HuH-7.5 (cell line): ENCODE data around the gene SVOPL.

Experiments used
- DNase-seq: peaks from one replicate; pipeline ENCODE4 v3.0.0; 2011; ENCODE audit warnings: low spot score

The SVOPL gene

DNA sequence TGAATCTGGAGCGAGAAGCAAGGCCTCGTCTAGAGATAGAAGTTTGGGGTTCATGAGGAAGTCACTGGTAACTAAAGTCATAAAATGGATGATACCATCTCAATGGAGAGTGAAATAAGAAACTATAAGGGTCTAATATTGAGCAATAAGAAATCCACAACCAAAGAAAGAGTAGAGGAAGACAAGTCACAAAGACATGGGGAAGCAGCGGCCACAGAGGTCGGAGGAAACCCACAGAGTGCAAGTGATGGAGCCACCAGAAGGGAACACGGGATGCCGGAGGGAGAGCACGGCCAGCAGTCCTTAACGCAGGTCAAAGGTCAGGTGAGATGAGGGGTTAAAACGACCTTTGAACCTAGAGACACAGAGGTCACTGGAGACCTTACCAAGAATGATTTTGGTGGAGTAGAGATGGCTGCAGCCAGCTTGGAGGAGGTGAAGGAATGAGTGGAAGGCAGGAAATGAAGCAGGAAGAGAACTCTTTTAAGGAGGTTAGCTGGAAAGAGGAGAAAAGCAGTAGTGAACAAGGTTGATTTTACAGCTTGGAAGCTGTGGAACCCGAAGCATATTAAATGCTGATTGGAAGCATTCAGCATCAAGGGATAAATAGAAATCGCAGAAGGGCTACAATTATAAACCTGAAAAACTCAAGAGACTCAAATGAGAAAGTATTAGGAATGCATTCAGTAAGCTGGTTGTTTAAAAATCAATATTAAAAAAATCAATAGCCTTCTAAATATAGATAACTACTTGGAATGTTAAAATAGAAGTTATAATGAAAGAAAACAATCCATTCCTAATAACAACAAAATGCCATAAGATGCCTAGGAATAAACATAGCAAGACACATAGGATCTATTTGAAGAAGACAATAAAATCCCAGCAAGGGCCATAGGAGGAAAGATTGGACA lies 93.7 kb downstream of the SVOPL start:
- no peak for DNase-seq

GRCh38 chr7:138606236-138606635 lies 94.9 kb downstream of the SVOPL start:
- no peak for DNase-seq

- DNase-seq, result no peak
Observed at GRCh38 chr7:138603549-138604318, 97.4 kb downstream of the SVOPL start.

DNA sequence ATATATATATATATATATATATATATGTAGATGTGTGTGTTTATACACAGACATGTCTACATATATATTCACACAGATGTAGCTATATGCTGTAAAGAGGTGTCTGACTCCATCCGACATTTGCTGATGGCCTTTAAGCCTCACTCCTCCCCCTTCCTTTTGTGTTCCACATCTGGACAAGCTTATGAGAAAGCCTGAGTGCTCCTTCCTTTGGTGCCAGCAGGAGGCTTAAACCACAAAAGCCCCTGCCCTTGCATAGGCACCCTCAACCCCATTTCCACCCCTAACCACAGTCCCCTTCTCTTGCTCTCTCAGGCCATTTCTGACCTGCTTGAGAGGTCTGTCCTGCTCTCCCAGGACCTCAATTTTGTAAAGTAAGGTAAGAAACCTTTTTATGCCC lies 98.7 kb downstream of the SVOPL start:
- DNase-seq, result no peak

- no peak for DNase-seq
Observed at GRCh38 chr7:138595454-138595853, 105.7 kb downstream of the SVOPL start.

DNA sequence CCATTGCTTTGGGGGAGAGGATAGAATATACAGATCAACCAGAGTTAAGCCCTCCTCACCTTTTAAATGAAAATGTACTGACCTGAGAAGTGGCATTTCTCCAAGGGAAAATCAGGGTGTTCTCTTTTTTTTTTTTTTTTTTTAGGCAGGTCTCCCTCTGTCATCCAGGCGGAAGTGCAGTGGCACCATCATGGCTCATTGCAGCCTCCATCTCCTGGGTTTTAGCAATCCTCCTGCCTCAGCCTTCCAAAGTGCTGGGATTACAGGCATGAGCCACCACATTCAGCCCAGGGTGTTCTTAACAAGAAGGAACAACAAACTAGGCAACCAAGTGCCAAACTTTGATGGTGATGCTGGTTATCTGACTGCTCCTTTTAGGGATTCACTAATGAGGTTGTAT lies 111.0 kb downstream of the SVOPL start:
- DNase-seq, result no peak

- DNase-seq, result no peak
Observed at GRCh38 chr7:138588986-138589385, 112.2 kb downstream of the SVOPL start.

- no peak for DNase-seq
Observed at GRCh38 chr7:138587485-138587884, 113.7 kb downstream of the SVOPL start.

DNA sequence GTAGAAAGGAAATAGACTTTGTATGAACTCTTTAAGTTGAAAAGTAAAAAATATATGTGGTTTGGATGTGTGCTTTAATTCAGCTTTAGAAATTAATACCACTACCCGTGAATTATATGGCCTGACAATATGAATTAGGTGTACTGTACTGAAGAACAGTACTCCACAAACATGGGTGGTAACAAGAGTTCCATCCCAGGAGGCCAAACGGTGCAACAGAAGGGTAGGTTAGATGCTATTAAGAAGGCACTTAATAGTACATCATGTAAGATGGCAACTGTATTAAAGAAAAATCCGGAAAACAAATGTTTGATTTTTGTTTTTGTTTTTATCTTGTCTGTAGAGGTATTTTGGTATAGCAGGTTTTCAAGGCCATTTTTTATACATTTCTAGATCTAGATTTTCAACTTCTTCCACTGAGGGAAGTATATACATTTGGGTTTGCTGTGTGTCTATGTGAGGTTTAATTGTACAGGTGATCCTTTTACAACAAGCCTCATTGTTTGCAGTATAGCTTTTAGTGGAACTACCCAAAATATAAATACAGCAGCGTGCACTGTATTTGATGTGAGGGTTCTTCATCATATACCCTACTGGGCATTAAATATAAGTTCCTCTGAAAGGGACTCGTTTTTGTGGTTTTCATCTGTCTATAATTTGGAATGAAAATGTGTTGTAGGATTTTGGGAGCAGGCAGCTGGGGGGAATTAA lies 115.7 kb downstream of the SVOPL start:
- DNase-seq, result no peak

DNA sequence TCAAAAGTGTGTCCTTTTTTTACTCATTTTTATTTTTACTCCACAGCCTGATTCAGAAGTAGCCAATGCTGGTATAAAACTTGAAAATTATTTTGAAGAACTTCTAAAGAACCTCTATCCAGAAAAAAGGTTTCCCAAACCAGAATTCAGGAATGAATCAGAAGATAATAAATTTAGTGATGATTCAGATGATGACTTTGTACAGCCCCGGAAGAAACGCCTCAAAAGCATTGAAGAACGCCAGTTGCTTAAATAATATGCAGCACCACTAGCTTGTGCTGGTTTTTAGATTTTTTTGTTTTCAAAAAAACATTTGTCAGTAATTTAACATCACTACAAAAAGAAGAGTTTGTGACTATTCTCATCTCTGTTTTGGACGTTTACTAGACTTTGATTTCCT lies 116.5 kb downstream of the SVOPL start:
- no peak for DNase-seq

- no peak for DNase-seq
Observed at GRCh38 chr7:138584283-138584682, 116.9 kb downstream of the SVOPL start.

DNA sequence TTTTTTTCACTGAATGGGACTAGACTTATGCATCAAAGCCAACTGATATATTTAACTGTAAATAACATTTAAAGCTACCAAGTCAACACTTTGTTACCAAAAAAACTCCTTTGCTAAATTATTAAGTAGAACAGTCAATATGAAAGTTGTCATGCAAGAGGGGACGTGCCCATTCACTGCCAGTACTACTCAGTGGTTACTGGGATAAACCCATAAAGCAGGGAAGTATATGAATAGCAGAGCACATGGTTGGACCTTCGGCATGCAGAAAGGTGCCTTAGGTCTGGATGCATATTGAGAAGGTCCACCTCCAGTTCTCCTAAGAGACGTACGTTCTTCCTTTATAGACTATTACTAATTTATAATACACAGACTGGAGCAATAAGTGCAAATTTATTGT lies 120.1 kb downstream of the SVOPL start:
- no peak for DNase-seq

- DNase-seq, result no peak
Observed at GRCh38 chr7:138579671-138580070, 121.5 kb downstream of the SVOPL start.

DNA sequence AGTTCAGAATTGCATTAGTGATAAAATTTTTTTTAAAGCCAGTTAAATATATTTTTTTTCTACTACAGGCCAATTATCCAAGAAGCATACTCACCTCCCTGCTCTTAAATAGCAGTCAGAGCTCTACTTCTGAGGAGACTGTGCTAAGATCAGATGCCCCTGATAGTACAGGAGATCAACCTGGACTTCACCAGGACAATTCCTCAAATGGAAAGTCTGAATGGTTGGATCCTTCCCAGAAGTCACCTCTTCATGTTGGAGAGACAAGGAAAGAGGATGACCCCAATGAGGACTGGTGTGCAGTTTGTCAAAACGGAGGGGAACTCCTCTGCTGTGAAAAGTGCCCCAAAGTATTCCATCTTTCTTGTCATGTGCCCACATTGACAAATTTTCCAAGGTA lies 122.0 kb downstream of the SVOPL start:
- no peak for DNase-seq

- DNase-seq, result no peak
Observed at GRCh38 chr7:138575897-138576428, 125.2 kb downstream of the SVOPL start.

DNA sequence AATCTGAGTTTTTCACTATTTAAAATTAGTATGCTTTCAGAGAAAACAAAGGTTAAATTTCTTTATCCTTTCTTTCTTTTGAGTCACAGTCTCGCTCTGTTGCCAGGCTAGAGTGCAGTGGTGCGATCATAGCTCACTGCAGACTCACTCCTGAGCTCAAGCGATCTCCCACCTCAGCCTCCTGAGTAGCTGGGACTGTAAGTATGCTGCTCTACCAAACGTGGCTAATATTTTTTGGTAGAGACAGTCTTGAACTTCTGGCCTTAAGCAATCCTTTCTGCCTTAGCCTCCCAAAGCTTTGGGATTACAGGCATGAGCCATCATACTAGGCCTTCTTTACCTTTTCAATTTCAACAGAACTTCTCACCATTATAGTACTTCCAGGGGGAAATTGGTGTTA lies 127.4 kb downstream of the SVOPL start:
- DNase-seq, result no peak

DNA sequence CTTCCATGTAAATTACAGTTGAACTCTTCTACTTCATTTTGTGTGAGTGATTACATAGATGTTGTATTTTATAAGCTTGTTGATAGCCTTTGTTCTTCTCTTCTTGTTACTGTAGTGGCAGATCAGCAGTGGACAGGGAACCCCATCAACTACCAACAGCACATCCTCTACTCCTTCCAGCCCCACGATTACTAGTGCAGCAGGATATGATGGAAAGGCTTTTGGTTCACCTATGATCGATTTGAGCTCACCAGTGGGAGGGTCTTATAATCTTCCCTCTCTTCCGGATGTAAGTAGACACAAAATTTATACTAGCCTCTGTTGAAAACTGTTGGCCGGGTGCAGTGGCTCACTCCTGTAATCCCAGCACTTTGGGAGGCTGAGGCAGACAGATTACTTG lies 130.4 kb downstream of the SVOPL start:
- DNase-seq, result no peak

DNA sequence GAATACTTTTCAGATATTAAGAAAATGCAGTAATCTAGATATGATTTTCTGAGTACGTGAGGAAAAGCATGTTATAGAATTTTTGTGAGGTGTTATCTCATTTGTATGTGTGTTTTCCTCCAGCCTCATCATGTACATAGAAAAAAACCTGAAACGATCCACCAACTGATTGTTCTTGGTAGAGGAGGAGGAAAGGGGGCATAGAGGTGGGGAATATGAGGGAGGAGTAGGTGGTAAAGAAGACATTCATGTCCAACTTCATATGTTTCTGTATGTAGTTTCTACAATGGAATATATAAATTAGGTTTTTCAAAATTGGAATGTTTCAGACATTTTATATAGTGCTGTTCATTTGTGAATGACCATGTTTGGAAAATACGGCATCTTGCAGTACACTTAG lies 131.7 kb downstream of the SVOPL start:
- no peak for DNase-seq

GRCh38 chr7:138568655-138569054 lies 132.5 kb downstream of the SVOPL start:
- DNase-seq, result no peak

GRCh38 chr7:138565451-138566114 lies 135.6 kb downstream of the SVOPL start:
- no peak for DNase-seq

DNA sequence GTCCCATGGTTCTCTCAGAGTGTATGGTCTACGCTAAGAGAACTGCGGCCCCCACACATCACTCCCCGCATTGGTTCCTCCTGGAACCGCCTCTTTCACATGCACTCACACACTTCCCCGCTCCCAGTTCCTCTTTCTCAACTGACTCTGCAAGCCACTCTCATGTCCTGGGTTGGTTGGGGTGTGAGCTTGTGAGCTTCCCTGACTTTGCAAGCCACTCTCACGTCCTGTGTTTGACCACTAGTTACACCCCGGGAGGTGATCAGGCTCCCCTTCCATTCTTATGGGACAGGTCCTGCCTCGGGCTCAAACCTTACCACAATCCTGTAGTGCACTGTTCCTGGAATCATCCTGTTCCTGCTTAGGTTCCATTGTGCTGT lies 136.1 kb downstream of the SVOPL start:
- no peak for DNase-seq

DNA sequence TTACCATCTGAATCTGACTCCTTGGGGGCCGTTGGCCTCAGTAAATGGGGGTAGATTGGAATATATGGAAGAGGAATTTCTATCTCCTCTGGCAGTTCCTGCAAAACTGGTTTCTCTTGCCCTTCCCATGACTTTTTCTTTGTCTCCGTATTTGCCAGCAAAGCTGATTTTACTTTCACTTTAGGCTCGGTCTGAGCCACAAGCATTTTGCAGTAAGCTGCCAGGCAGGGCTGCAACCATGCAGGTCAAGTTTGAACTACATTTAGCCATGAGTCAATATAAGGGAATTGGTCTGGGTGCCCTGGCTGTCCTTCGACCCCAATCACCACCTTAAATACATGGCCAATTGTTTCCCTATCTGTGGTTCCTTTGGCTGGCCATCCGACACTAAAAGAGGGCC lies 136.8 kb downstream of the SVOPL start:
- no peak for DNase-seq
